Endometrial microvascular endothelial cells (primary cell): ENCODE results near the gene TK1. TPM values are rescaled to one million over a fixed set of nuclear protein-coding genes. Genes with fewer than 3 reads are reported as not detected.

ENCODE experiments used
- in situ Hi-C: cut with HindIII; loops from 2 replicates; pipeline ENCODE4 v1.10.0; 2017; ENCODE audit warnings: low sequenced_read_pairs, low pct_unique_long_range_greater_than_20kb; ENCODE audit errors: inconsistent ontology term
- total RNA-seq: library from RNA; depleted of rRNA; stranded (reverse); fragments of >200 nt; gene quantifications from one replicate; pipeline ENCODE4 v1.2.3, GENCODE V29; 2015; ENCODE audit errors: inconsistent ontology term

TK1 gene
- total RNA-seq, 1 donor from 2014 or later: 139 TPM

GRCh38 chr17:78166416-78166815 is 20.4 kb downstream of the TK1 start:
- in situ Hi-C loops: no loop called here

GRCh38 chr17:78164748-78165607 is 21.9 kb downstream of the TK1 start:
- in situ Hi-C loops: no loop called here

DNA sequence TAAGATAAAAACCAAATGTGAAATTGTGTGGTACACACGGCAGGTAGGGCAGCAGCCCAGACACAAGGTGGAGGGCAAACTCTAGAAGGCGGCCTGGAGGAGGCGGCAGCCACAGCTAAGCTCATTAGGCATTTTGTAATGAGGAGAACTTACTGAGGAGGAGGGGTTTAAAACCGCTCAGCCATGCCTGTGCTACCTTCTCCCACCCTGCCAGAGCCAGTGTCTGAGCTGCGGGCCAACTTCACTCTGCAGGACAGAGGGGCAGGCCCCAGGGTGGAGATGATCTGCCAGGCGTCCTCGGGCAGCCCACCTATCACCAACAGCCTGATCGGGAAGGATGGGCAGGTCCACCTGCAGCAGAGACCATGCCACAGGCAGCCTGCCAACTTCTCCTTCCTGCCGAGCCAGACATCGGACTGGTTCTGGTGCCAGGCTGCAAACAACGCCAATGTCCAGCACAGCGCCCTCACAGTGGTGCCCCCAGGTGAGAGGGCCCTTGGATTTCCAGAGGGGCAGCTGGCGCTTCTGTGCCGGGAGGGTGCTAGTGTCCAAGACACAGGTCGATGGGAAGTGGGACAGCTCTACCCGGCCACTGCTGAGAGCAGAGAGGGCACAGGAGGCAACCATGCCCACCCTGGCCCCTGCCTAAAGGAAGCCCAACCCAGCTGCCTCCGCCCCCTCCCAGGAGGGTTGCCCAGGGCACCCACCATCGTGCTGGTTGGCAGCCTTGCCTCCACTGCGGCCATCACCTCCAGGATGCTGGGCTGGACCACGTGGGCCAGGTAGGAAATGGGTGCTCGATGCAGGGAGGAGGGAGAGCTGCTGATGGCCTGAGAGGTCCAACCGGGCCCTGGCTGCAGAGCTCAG is 22.7 kb downstream of the TK1 start:
- in situ Hi-C loops: no loop called here

DNA sequence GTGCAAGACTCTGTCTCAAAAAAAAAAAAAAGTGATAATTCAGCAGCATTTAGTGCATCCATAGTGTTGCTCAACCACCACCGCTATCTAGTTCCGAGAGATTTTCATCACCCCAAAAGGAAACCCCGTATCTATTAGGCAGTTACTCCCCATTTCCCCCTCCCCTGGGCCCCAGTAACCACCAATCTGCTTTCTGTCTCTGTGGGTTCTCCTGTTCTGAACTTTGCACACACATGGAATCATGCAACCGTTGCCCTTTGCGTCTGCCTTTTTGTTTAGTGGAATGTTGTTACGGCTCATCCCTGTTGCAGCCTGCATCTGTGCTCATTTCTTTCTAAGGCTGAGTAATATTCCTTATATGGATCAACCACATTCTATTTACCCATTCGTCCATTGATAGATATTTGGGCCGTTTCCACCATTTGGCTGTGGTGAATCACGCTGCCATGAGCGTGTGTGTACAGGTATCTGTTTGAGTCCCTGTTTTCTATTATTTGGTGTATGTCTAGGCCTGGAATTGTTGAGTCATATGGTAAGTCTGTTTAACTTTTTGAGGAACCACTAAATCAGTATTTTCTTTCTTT is 27.2 kb downstream of the TK1 start:
- in situ Hi-C loops: no loop called here

DNA sequence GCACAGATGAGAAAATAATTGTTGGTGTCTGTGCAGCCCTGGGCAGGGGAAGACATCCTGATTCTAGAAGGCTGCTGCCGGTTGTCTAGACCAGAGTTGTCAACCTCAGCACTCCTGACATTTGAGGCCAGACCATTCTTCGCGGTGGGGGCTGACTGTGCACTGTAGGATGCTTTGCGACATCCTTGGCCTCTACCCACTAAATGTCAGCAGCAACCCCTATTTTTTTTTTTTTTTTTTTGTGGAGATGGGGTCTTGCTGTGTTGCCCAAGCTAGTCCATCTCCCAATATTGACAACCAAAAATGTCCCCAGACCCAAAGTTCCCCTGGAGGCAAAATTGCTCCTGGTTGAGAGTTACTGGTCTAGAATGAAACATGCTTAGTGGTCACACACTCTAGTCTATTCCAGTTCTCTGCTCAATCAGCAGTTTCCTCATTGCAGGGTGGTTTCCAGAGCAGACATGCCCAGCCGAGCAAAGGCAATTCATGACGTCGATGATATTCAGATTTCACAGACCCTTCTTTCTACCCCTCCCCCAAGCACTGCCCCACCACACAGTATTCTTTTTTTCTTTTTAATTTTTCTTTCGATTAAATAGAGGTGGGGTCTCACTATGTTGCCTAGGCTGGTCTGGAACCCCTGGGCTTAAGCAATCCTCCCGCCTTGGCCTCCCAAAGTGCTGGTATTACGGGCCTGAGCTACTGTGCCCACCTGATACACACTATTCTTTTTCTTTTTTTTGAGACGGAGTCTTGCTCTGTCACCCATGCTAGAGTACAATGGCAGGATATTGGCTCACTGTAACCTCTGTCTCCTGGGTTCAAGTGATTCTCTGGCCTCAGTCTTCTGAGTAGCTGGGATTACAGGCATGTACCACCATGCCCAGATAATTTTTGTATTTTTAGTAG is 31.7 kb downstream of the TK1 start:
- in situ Hi-C loops: no loop called here

DNA sequence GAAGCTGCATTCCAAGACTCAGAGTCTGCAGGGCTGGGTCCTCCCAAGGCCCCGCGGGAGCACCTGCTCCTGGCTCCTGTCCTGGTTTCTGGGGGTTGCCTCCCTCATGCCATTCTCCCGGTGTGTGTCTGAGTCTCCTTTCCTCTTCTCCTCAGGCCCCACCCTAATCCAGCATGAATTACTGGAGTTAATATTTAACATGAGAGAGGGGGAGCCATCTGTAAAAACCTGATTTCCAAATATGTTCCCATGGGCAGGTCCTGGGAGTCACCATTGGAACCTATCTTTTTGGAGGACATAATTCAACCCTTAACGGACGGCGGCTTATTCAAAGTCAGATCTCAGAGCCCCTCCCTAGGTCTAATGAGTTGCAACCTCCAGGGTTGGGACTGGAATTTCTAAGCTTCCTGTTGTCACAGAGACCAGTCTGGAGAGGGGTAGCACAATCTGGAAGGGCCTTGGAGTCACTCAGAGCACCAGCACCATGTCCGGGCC is 35.3 kb downstream of the TK1 start:
- in situ Hi-C loops: no loop called here

- in situ Hi-C loops: no loop called here
Observed at GRCh38 chr17:78148286-78149016, 38.4 kb downstream of the TK1 start.

DNA sequence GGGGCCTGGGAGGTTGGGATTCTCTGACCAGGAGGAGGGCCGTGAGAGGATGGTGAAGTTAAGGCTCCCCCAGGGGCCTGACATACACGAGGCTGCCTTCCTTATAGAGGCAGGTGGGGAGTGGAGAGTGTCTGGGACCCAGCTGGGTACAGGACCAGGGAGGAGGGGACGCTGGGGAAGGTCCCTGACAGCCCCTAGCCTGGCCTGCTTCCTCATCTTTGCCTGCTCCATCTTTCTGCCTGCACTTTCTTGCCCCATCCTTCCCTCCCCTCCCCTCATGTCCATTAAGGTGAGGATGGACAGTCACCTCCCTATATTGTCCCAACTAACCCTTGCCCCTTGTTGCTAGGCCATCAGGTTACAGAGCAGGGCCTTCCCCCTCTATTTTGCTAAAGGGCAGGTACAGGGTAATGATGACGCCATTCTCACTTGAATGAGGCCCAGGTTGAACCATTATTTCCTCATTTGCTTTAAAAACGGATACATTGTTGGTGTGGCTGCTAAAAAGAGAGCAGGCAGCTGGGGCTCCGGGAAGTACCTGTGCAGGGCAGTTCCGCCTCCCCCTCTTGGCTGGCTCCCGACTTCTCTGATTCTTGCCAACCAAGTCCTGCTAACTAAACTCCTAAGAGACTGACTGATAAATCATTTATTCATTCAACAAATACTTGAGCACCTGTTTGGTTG is 39.4 kb downstream of the TK1 start:
- in situ Hi-C loops: no loop called here

DNA sequence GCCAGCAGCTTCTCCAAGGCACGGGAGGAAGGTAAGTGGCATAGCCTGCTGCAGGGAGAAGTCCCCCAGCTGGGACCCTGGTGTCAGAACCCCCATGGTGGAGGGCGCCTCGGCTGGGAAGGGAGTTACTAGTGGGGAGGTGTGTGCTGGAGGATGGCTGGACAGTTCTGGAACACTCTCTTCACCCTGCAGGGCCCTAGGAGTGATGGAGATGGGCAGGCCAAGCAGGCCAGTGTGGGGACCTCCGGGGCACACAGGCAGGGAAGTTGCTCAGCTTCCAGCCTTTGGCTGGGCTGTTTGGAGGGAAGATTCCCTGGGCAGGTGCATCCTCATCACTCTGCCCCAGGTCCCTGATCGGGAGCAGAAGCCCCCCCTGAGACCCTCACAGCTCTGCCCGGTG is 40.0 kb downstream of the TK1 start:
- in situ Hi-C loops: no loop called here

DNA sequence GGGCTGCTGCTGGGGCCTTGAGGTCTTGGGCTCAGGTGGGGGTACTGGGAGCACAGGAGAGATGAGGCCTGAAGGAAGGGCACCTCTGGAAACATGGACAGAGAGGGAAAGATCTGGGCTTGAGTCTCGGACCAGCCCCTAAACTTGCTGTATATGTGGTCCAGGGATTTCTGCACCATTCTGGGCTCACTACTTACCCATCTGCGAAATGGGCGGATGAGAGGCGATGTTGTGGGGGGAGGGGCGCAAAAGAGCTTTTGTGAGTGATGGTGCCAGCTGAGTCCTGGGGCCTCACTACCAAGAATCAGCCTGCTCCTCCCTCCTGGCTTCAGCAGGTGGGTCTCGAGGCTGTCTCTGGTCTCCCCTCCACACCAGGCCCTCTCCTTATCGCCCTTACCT is 40.4 kb downstream of the TK1 start:
- in situ Hi-C loops: no loop called here

DNA sequence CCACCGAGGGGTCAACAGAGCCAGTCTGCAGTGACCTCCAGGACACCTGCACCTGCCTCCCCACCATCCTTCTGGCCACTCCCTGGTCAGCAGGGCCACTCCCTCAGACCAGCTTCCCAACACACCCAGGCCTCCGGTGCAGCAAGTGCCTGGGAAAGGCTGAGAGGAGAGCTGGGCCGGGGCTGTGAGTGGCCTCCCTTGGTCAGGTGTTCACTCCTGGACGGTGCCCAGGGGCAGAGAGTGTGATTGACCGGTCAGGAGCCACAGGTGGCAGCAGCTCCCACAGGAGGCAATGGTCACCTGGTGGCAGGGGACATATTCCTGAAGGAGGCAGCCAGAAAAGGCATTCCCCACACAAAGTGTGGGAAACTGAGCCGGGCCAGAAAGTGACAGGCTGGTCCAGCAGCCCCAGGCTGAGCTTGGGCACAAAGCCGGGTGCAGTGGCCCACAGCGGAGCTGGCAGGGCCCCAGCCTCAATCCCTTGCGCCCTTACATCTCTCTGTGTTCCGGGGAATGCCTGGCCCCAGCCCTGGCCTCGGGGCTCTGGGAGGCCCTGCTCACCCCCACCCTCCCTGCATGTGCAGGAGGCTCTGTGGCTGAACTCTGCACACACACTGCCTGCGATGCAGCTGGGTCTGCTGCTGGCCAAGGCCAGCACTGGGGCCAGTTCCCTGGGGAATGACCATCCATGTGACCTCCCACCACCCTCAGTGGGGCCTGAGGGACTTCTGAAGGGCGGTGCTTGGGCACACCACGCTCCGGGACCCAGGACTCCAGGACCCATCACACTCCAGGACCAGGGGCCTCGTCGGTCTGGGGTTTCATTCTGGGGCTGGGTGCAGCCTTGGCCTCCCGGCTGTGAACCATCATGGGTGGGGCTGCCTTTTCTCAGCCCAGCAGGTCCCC is 41.9 kb downstream of the TK1 start:
- in situ Hi-C loops: no loop called here

DNA sequence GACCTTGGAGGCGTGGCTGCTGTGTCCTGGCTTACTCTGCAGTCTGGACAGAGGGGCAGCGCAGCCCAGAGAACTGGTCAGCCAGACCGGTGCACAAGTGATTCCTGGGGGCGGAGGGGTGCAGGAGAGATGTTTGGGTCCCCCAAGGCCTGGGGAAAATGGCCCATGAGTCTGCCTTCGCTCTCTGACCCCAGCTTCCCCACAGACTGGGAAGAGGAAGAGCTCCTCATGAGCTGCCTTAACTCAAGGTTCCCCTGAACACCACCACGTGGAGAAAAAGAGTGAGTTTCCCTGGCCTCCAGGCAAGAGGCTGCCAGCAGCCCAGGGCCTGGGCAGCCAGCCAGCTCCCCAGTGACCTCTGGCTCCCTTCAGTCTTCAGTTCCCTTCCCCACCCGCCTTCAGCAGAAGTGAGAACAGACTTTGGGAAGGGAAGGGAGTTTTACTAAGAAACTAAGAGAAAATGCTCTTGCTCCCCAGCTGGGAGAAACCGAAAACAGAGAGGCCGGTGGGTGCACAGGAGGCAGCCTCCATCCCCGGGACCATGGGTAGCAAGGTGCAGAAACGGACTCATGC is 42.6 kb downstream of the TK1 start:
- in situ Hi-C loops: no loop called here

DNA sequence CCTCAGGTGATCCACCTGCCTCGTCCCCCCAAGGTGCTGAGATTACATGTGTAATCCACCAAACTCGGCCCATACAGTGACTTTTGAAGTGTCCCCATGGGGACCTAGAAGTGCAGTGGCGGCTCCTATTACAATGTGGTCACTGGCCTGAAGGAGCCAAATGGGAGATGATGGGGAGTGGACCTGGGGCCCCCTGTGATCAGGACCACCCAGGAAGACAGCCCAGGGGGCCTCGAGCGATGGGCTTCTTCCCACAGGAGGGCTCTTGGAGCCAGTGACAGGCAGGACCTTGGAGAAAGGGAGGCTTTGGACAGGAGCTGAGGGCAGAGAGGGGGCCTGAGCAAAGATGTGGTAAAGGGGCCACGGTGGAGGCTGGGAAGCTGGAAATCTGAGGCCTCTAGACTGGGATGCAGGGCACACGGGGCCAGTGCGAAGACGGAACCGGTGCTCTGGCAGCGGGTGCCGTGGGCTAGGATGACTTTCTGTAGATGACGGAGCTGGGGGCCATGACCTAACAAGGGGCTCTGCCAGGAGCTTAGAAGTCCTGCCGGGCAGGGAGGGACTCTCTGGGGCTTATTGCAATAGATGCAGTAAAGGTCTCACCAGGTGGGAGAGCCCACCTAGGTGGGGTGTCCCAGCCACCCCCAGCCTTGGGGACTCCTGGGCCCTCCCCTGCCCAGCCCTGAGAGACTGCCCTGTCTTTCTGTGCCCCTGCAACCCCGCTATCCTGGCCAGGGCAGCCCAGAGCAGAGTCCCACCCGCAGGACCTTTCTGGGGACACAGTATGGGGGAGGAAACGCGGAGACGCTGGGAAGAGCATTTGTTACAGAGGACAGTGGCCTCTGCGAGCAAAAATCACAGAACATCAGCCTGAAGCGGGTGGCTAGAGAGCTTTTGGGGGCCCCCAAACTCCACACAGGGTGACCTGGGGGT is 43.4 kb downstream of the TK1 start:
- in situ Hi-C loops: no loop called here

- in situ Hi-C loops: no loop called here
Observed at GRCh38 chr17:78142119-78142861, 44.6 kb downstream of the TK1 start.
